ENCODE results near the gene GABBR1.

Gene GABBR1

GRCh38 chr6:29566856-29567255 lies 66.1 kb downstream of the GABBR1 start:
- DNase-seq (ENCODE audit: low read depth) = no peak

DNA sequence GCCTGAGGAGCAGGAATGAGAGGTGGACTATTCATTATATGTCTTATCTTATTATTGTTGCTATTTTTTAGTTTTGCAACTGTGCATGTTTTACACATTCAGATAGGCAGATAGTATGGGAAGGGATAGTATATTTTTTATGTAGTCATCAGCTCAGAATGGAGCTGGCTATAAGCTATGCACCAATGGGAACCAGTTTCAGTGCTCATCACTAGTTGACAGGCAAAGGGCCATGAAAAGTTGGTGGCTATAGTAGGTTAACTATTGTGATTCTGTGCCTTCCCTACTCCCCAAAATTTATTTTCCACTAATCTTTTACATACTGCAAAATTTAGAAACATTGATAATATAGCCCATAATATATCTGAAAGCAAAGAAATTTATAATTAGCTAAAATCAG lies 68.1 kb downstream of the GABBR1 start:
- DNase-seq (ENCODE audit: low read depth) = no peak

DNA sequence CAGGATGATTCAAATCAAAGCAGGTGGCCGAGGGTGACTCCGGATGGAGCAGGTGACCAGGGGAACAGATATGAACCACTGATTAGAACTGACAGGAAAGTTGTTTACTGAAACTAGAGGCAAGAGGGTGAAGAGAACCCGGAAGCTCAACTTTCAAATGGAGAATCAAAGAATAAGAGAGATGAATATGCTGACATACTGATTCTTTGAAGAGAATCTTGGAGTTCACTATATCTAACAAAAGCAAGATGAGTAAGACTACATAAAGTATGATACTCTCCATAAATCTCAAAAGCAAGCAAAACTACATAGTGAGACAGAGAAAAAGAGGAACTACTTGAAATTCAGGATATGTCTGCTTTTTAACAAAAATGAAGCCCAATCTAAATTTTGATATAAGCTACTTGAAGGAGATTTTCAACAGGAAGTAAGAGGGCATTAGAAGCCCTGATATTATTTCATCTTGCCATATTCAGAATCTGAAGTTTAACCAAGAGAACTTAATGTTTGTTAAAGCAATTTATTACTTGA lies 69.5 kb downstream of the GABBR1 start:
- no peak for DNase-seq (ENCODE audit: low read depth)

- no peak for DNase-seq (ENCODE audit: low read depth)
Measured at GRCh38 chr6:29561606-29562181, 71.3 kb downstream of the GABBR1 start.

- DNase-seq (ENCODE audit: low read depth) = no peak
Measured at GRCh38 chr6:29561091-29561490, 71.9 kb downstream of the GABBR1 start.

DNA sequence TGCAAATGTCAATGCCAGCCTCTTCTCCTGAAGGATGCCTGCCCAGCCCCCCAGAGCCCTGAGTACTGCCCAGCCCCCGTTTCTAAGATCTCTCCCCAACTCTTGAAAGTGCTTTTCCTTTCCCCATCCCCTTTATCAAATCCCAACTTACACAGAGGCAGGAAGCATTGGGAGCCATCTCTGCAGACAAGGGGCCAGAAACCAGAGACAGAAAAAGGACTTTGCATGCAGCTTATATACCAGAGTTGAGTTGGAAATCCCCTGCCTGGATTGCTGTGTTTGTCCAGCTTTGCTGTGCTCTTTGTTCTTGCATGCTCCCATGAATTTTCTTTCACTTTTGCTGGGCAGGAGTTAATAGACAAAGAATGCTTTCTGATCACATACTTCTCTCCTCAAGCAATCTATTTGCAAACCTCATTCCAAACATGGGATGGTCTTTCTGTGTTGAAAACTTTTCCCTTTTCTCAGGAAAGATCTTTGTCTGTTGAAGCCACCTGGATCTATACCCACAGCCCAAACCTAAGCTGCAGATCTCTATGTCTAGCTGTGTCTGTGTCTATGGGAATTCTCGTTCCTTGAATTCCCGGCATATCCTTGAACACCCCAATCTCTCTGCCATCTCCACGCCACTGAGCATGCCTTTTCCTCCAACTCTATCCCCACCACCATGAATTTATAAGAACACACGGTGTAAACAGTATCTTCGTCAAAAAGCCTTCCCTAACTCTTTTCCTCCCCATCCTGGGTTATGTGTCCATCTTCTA lies 73.3 kb downstream of the GABBR1 start, which contains the start of gene UBD:
Gene UBD (minus strand): TSS at position 209 of the 764 bp plus-strand sequence. CDS start 31 bp downstream, at position 178.
- no peak for DNase-seq (ENCODE audit: low read depth)

- no peak for DNase-seq (ENCODE audit: low read depth)
Measured at GRCh38 chr6:29558439-29559079, 74.4 kb downstream of the GABBR1 start.

DNA sequence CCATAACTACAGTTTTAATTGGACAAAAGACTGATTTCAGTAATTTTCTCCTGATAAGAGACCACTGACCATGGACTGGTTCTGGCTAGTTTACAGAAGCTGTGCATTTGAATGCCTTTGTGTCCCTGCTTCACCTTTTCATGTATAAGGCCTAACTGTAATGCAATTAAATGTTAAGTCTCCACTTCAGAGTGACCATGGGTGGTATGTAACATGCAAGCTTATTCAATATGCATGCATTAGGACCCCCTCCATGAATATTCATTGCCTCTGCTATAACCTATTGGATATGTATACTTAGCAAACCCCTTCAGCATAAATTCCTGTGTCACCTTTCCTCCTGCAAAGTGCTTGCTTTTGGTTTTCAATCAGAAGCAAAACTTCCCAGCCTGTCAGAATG lies 75.7 kb downstream of the GABBR1 start:
- no peak for DNase-seq (ENCODE audit: low read depth)

GRCh38 chr6:29554764-29555163 lies 78.2 kb downstream of the GABBR1 start:
- no peak for DNase-seq (ENCODE audit: low read depth)

- peak; percentile 13 for DNase-seq (ENCODE audit: low read depth)
Measured at GRCh38 chr6:29553268-29554057, 79.5 kb downstream of the GABBR1 start.

- peak; percentile 52 for DNase-seq (ENCODE audit: low read depth)
Measured at GRCh38 chr6:29552512-29553051, 80.4 kb downstream of the GABBR1 start.

- no peak for DNase-seq (ENCODE audit: low read depth)
Measured at GRCh38 chr6:29547573-29547972, 85.4 kb downstream of the GABBR1 start.

DNA sequence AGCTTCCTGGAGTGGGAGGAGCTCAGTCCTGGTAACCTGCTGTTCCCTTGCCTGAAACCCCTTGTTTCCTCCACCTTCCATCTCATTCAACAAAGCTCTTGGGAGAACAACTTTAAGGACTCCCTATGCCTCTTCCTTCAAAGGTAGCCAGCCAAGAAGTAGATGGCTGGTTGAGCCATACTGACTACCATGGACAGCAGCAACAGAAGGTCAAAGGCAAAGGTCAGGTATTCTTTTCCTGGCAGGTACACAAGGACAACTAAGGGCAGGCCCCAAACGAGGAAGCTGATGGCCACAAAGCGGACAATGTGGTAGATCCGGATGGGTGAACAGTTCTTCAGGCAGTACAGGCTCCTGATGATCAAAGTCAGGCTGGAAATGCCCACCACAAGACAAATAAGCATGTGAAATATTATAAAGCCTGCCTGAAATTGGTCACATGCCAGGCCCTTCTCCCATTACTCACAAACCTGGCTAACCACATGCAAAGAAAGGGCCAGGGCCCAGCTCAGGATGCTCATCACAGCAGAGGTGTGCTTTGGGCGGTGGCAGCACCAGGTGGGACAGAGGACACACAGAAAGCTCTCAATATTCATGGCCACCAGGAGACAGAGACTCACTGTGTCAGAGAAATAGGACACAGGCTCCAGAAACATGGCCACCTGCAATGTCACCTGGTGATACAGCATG lies 95.1 kb downstream of the GABBR1 start:
- DNase-seq (ENCODE audit: low read depth) = no peak

GRCh38 chr6:29532320-29532951 lies 100.5 kb downstream of the GABBR1 start:
- DNase-seq (ENCODE audit: low read depth) = no peak

GRCh38 chr6:29531668-29532067 lies 101.3 kb downstream of the GABBR1 start:
- no peak for DNase-seq (ENCODE audit: low read depth)

DNA sequence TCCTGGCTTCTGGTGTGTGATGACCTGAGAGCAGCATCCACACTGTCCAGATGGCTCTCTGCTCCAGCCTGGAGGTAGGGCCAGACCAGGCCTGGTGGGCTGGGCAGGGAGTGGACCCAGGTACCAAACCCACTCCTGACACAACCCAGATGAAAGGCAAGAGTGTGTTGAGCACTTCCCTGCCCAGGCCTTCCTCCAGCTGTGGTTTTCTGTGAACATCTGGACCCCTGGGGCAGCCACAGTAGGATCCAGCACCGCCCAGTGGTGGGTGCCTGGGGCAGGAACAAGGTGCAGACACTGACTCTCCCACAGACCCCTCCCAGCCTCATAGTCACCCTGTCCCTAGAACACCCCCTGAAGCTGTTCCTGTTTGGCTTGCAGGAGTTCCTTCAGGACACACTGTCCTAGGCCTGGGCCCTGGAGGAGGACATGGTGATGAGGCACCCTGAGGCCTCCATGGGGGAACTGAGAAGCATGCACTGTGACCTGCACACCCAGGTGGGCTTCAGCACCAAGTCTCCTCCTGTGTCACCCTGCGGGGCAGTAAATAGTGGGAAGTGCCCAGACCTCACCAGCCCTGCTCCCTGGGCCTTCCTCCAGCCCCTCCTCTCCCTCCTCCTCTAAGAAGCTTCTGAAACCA lies 102.2 kb downstream of the GABBR1 start:
- DNase-seq (ENCODE audit: low read depth) = no peak

DNA sequence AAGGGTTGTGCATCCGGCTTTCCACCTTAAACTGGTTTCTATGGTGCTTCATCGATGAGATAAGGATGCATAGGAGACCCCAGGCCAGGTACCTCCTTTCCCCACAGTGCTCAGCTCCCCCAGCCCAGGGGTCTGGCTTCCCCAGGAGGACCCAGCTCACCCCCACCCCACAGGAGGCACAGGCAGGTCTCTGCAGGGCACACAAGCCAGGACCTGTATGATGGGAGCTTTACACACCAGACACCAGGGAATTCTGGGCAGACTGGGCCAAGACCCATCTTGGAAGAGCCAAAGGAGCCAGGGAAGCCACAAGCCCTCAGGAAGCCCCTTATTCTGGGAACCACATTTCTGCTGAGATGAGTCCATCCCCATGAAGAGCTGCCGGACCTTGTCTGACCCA lies 103.0 kb downstream of the GABBR1 start:
- DNase-seq (ENCODE audit: low read depth) = no peak

- DNase-seq (ENCODE audit: low read depth) = no peak
Measured at GRCh38 chr6:29528988-29529560, 103.9 kb downstream of the GABBR1 start.

DNA sequence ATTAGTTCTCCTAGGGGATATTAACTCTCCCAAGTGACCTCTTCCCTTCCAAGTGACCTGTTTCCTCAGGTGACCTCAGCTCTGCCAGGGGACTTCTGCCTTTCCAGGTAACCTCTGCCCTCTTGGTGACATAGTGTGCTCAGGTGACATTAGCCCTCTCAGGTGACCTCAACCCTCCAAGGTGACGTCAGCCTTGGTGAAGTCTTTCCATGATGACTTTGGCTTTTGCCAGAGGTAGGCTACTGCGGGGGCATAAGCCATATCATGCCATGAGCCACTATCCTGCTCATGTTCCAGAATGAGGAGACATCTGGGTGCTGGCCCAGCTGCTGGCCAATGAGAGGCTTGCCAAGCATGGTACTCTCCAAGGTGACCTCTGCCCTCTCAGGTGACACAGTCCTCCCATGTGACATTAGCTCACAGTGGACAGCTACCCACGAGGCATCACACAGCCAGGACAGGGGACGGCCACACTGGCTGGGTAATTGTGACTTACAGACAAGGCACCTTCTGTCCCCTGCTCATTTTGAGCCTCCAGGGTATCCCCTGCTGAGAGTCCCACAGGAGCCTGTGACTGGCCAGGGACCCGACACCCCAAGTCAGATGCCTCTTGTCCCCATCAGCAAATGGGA lies 104.6 kb downstream of the GABBR1 start:
- DNase-seq (ENCODE audit: low read depth) = no peak
